HUES64 (cell line): ENCODE results near the gene CACNA2D2.

Experiments used
- H3K27ac ChIP-seq: 2 replicates; pipeline ENCODE4 v1.7.0; 2013; ENCODE audit warnings: low read depth, low read length, inconsistent platforms
- H3K27me3 ChIP-seq: 2 replicates; pipeline ENCODE4 v1.6.1; 2013; ENCODE audit warnings: mild to moderate bottlenecking, low read length; ENCODE audit not compliant: insufficient read depth
- H3K36me3 ChIP-seq: 2 replicates; pipeline ENCODE4 v1.6.1; 2013; ENCODE audit warnings: mild to moderate bottlenecking, low read length; ENCODE audit not compliant: insufficient read depth
- H3K4me1 ChIP-seq: 2 replicates; pipeline ENCODE4 v1.6.1; 2013; ENCODE audit warnings: mild to moderate bottlenecking, low read length, moderate library complexity; ENCODE audit not compliant: insufficient read depth
- H3K4me3 ChIP-seq: 2 replicates; pipeline ENCODE4 v1.5.1; 2013; ENCODE audit warnings: mild to moderate bottlenecking, low read length, moderate library complexity
- H3K9ac ChIP-seq: 2 replicates; pipeline ENCODE4 v1.6.1; 2013; ENCODE audit warnings: mild to moderate bottlenecking, low read depth, low read length
- H3K9me3 ChIP-seq: 2 replicates; pipeline ENCODE4 v1.6.1; 2013; ENCODE audit warnings: low read depth, low read length; ENCODE audit not compliant: insufficient read depth
- WGBS: fragments of 150-250, 120-280 bp; methylation state at CpG from one replicate; pipeline ENCODE4 v1.1.7; 2013; ENCODE audit warnings: missing lambda C conversion rate; 5-methylcytosine and 5-hydroxymethylcytosine counted together

Gene CACNA2D2

DNA sequence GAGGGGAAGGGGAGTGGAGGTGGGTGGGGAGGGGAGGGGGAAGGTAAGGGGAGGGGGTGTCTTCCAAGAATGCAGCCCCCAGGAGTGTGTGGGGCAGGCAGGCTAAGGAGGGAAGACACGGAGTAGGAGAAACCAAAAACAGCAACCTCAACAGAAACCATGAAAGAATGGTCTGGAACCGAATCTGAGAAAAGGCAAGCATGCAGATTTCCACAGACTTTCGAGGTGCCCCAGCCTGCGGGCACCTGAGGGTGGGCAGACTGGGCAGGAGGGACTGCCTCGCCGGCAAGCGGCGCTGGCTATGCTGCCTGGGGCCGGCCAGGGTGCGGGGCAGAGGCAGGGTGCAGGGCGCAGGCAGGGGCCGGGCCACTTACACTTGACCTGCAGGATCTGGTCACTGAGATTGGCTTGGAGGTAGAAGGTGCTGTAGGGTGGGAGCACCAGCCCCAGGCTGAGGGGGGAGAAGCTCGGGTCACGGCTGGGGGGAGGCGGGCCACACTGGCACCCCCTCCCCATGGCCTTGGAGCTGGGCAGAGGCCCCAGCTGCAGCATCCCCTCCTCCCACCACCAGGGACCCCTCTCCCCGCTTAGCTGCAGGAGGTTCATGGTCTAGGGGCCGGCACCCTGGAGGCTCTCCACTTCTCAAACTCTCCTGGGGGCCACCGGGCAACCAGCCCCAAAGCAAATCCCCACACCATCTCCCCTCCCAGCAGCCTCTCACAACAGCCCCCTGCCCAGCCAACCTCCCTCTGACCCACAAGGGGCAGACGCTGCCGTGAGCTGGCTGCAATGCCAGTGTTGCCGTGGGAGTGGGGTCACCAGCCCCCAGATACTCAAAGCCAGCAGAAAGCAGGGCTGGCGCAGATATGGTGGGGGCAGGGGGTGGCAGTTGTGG, 128.8 kb downstream of the CACNA2D2 start:
- no peak overlapping the region for H3K4me3 ChIP-seq
- no peak overlapping the region for H3K27ac ChIP-seq
- H3K4me1 ChIP-seq = peaks cover 19% of the 10 kb centered on the region
- 69% methylated on average over 22 of the region's 22 CpGs for WGBS
- no peaks in the 10 kb centered on the region for H3K36me3 ChIP-seq
- no peak overlapping the region for H3K9ac ChIP-seq
- no peaks in the 10 kb centered on the region for H3K9me3 ChIP-seq
- no peaks in the 10 kb centered on the region for H3K27me3 ChIP-seq

DNA sequence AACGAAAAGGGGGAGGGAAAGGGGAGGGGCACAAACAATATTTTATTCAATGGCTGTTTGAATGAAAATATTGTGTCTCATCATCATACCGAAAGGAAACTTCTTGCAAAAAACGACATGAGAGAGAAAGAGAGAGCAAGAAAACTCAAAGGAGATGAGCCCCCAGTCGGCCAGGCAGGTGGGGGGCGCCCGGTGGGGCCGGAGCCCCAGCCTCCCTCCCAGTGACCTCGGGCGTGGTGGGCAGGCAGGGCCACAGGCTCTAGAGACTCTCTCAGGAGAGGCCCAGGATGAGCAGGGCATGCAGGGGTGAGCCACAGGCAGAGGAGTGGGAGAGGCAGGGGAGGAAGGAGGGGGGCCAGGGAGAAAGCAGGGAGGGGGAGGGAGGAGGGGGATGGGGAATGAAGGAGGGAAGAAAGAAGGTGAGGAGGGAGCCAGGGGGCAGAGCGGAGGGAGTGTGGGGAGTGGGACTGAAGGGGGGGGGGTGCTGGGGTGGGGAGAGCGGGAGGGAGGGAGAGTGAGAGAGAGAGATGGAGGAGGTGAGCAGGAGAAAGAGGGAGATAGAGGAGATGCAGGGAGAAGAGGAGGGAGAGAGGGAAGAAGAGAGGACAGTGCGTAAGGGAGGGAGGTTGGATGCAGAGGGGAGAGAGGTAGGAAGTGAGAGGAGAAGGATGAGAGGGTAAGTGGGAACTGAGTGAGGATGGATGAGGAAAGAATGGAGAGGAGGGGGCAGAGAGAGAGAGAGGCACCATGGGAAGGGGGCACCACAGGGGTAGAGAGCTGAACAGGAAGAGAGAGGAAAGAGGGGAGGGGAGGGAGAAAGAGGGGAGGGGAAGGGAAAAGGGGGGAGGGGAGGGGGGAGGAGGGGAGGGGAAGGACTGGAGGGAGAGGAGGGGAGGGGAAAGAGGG, 130.0 kb downstream of the CACNA2D2 start:
- Histone ChIP-seq H3K36me3 (no peaks in the 10 kb centered on the region), H3K27me3 (no peaks in the 10 kb centered on the region), H3K4me1 (peaks cover 19% of the 10 kb centered on the region), H3K4me3 (no peak overlapping the region), H3K9me3 (no peaks in the 10 kb centered on the region), H3K27ac (no peak overlapping the region), H3K9ac (no peak overlapping the region)
- 45% methylated on average over 12 of the region's 12 CpGs for WGBS

DNA sequence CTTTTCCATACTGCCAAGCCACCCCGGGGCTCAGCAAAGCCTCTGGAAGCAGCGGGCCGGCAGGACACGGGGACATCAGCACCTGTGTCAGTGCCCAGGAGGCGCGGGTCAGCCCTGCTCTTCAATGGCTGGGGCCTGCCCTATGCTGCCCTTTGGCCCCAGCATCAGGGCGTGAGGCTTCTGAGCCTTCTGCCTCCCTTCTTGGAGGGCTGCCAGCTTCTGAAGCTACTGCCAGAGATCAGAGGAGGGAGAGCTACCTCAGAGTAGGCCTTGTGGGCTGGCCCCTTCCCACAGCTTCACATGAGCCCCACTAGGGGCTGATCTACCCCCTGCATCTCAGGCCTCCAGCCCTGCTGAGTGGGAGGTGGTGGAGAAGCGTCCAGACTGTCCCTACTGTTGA, 131.1 kb downstream of the CACNA2D2 start:
- WGBS = 76% methylated on average over 8 of the region's 8 CpGs
- Histone ChIP-seq H3K4me3 (no peak overlapping the region), H3K27ac (0 out of 2 replicates have a peak overlapping the region, but pooled peaks have one; percentile 35), H3K36me3 (no peaks in the 10 kb centered on the region), H3K9me3 (no peaks in the 10 kb centered on the region), H3K9ac (no peak overlapping the region), H3K4me1 (peaks cover 19% of the 10 kb centered on the region), H3K27me3 (no peaks in the 10 kb centered on the region)

DNA sequence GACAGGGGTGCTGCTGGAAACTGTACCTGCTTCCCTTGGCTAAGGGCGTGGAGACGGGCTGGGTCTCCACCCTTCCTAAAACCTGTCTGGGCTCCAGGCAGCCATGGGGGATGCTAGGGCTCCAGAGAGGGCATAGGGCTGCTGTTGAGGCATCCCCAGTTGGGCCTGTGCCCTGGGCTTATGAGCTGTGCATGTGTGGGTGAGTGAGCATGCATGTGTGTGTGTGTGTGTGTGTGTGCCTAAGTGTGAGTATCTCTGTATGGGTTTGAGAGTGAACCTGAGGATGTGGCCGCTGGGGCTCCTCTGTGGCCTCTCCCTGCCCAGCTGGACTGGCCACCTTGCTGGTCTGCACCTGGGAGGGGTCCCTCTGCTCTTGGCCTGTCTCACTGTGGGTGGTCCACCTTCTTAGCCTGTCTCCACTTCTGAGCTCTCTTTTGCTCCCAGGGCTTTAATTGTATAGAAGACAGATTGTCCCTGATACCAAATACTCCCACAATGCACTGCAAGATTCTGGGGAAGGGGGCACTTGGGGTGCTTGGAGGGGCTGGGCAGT, 132.2 kb downstream of the CACNA2D2 start:
- Histone ChIP-seq H3K9ac (no peak overlapping the region), H3K27ac (no peak overlapping the region), H3K36me3 (no peaks in the 10 kb centered on the region), H3K4me3 (no peak overlapping the region), H3K27me3 (0 out of 2 replicates have a peak, but pooled peaks cover 3% of the 10 kb centered on the region), H3K9me3 (no peaks in the 10 kb centered on the region), H3K4me1 (peaks cover 19% of the 10 kb centered on the region)
- WGBS = 89% methylated on average over 3 of the region's 3 CpGs

DNA sequence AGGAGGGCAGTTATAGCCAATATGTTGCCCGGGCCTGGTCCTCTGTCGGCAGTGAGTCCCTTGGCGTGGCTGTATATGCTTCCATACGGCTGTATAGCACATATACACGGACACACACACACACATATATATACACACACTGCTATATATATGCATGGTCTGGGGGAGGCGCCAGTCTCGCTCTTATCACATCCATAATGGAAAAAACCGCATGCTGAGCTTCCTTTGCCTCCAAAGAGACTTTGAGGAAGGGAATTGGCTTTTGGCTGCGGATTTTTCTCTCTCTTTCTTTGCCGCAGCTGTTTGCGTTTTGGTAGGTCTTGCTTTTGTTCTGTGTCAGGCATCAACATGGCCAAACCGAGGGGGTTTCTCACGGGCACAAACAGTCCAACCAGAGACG, 132.8 kb downstream of the CACNA2D2 start:
- peaks cover 19% of the 10 kb centered on the region for H3K4me1 ChIP-seq
- H3K9ac ChIP-seq = no peak overlapping the region
- H3K27ac ChIP-seq = no peak overlapping the region
- no peaks in the 10 kb centered on the region for H3K9me3 ChIP-seq
- H3K4me3 ChIP-seq = no peak overlapping the region
- WGBS = 78% methylated on average over 14 of the region's 14 CpGs
- H3K36me3 ChIP-seq = no peaks in the 10 kb centered on the region
- 0 out of 2 replicates have a peak, but pooled peaks cover 8% of the 10 kb centered on the region for H3K27me3 ChIP-seq

DNA sequence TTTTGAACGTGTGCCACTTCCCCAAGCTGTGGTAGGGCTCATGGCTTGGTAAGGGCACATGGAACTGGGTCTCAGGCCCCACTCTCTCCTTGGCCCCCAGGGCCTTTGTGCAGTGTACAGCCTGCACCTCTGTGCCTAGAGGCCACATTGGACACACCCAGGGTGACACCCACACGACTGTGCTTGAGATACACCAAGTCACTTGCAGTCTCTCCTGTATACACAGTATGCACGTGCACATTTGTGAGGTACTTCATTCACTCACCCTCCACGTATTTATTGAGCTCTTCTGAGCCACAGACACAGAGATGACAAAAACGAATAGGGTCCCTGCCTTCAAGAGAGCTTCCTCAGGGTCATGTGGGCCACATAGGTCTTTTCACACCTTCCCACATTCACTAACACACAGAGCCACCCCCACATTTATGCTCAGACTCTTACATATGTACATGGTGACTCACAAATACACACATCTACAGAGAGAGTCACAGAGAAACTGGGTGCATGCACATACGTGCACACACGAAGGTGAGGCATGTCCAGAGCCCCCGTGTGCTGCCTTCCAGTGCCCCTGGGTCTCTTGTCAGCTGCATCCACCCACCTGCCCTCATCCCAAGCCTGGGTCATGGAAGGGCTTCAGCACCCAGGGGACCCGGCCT, 134.3 kb downstream of the CACNA2D2 start:
- H3K9me3 ChIP-seq = no peaks in the 10 kb centered on the region
- peaks cover 19% of the 10 kb centered on the region for H3K4me1 ChIP-seq
- no peak overlapping the region for H3K9ac ChIP-seq
- H3K4me3 ChIP-seq = no peak overlapping the region
- WGBS = 80% methylated on average over 9 of the region's 9 CpGs
- no peak overlapping the region for H3K27ac ChIP-seq
- peaks cover 14% of the 10 kb centered on the region for H3K27me3 ChIP-seq
- no peaks in the 10 kb centered on the region for H3K36me3 ChIP-seq

DNA sequence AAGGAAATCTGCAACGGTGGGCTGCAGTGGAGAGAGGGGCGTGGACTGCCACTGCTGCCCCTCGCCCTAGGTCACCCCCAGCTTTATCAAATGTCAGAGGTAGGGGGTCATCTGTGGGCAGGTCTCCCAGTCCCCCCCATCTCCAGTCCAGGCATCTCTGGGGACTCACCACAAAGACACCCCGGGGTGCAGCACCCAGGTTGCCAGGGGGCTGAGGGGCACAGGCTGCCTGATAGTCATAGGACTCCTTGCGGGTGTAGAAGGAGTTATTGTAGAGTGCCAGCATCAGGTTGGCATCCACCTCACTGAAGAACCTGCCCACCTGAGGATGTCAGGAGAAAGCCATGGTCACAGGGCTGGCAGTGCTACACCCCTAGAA, 137.6 kb downstream of the CACNA2D2 start:
- Histone ChIP-seq H3K9ac (peak overlapping the region; percentile 51; the same call in 1 of the 2 replicates), H3K36me3 (no peaks in the 10 kb centered on the region), H3K27me3 (peaks cover 22% of the 10 kb centered on the region), H3K4me3 (peak overlapping the region; percentile 81), H3K27ac (no peak overlapping the region), H3K4me1 (peaks cover 1% of the 10 kb centered on the region; the same call in 1 of the 2 replicates), H3K9me3 (no peaks in the 10 kb centered on the region)
- 69% methylated on average over 5 of the region's 5 CpGs for WGBS

DNA sequence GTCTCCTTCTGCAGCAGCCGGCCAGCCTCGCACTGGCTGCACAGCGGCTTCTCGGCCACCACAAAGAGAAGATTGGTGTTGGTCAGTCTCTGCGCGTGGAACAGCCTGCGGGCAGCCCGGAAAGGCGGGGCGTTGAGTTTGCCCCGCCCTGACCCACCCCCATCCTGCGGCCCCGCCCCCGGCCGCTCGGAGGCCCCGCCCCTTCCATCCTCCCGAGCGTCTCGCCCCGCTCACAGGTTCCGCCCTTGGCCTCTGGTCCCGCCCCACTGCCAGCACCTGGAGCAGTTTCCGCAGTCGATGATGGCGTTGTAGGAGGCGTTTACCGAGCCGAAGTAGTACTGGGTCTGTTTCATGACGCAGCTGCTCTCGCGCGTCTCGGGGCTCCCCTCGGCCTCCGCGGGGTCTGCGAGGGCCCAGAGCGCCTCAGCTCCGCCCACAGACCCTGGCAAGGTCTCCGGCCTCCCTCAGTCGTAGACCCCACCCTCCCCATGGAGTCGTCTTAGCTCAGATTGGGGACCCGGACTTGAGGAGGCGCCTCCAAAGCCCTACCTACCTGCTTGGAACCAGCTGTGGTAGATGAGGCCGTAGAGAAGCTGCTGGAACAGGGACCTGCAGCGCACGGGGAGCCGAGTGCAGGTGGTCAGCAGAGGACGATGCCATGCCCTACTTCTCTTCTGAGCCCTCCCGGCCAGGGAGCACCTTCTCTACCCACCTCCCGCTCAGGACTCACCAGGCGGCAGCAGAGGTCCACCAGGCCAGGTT, 138.2 kb downstream of the CACNA2D2 start:
- Histone ChIP-seq H3K27me3 (peaks cover 22% of the 10 kb centered on the region), H3K9ac (peak overlapping the region; percentile 51), H3K27ac (no peak overlapping the region), H3K4me3 (peak overlapping the region; percentile 81), H3K9me3 (no peaks in the 10 kb centered on the region), H3K36me3 (no peaks in the 10 kb centered on the region), H3K4me1 (no peaks in the 10 kb centered on the region; the same call in 1 of the 2 replicates)
- WGBS = 4% methylated on average over 47 of the region's 53 CpGs

DNA sequence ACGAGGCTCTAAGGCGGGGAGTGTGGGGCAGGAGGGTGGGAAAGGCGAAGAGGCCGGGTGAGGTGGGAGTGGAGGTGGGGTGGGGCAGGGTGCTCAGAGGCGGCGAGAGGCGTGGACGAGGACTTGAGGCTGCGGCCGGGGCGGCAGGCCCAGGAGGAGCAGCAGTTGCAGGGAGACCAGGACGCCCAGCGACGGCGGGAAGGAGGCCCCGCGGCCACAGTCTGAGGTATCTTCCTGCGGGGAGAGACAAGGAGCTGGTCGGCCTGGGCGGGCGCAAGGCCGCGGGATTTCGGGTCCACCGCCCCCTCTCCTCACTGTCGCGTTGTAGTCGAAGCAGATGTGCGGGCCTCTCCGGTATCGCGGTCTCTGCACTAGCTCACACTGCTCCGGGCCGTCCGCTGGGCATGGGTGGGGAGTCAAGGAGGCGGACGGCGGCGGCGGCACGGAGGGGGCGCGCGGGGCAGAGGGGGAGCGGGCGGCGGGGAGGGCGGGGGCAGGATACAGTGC, 138.8 kb downstream of the CACNA2D2 start:
- peak overlapping the region; percentile 74 for H3K9ac ChIP-seq
- H3K4me3 ChIP-seq = peak overlapping the region; percentile 81

DNA sequence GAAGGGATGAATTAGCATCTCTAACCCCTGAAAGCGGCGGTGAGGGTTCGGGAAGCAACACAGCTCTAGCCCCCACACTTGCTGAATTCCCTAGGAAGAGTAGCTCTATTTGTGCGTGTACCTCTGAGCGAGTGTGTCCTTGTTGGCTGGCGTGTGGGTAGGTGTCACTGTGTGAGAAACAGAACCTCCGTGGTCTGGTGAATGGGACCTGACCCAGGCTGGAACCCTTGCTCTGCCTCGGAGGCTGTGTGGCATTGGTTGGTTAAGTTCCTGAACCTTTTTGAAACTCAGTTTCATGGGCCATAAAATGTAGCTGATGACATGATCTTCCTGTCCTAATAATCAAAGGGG, 143.7 kb downstream of the CACNA2D2 start:
- Histone ChIP-seq H3K36me3 (peaks cover 32% of the 10 kb centered on the region), H3K9ac (no peak overlapping the region), H3K9me3 (no peaks in the 10 kb centered on the region), H3K27me3 (peaks cover 14% of the 10 kb centered on the region), H3K4me3 (peak overlapping the region; percentile 78), H3K4me1 (peaks cover 11% of the 10 kb centered on the region; the same call in 1 of the 2 replicates), H3K27ac (no peak overlapping the region)
- 30% methylated on average over 8 of the region's 8 CpGs for WGBS

More for the DNA sequence above, 138.8 kb downstream of the CACNA2D2 start:
- Histone ChIP-seq H3K9me3 (no peaks in the 10 kb centered on the region), H3K27me3 (peaks cover 22% of the 10 kb centered on the region), H3K27ac (no peak overlapping the region), H3K4me1 (peaks cover 3% of the 10 kb centered on the region; the same call in 1 of the 2 replicates), H3K36me3 (no peaks in the 10 kb centered on the region)
- WGBS = 8% methylated on average over 48 of the region's 48 CpGs
